RPMI8226 (cell line): ENCODE results near the gene KIFC1.

ENCODE experiments used
- DNase-seq: peaks from one replicate; pipeline ENCODE4 v3.0.0-alpha.2; 2015

KIFC1 gene

GRCh38 chr6:33427585-33428223 is 36.1 kb downstream of the KIFC1 start:
- peak; percentile 55 for DNase-seq

DNA sequence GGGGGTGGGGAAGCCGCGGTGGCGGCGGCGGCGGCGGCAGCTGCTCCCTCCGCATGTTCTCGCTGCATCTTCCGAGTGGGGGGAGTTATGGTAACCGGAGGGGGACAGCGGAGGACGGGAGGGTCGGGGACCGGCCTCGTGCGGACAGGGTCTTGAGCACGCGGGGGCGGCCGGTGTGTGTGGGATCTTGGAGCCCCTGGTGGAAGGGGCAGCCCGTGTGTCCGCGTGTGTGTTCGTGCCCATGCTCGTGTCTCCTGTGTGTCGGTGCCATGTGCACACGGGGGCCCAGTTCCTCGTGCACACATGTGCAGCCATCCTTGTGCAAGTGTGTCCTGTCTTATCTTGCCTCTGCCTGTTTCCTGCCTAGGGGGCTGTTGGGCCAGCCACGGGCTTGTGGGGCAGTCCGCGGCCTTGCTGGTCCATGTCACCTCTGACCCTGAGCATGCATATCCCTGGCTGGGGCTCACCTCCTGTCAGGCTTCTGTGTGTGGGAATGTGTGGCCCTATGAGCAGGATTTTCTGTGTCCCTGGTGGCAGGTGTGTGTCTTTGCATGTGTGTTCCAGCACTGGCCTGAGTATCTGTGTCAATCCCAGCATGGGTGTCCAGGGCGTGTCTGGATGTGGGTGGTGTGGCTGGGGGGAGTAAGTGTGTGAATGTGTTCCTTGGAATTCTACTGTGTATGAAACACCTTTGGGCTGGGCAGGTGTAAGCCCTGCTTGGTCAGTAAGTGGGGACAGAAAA is 36.8 kb downstream of the KIFC1 start:
- peak; percentile 77 for DNase-seq

- no peak for DNase-seq
Measured at GRCh38 chr6:33428966-33429749, 37.5 kb downstream of the KIFC1 start.

- DNase-seq: no peak
Measured at GRCh38 chr6:33429750-33430052, 38.1 kb downstream of the KIFC1 start.

DNA sequence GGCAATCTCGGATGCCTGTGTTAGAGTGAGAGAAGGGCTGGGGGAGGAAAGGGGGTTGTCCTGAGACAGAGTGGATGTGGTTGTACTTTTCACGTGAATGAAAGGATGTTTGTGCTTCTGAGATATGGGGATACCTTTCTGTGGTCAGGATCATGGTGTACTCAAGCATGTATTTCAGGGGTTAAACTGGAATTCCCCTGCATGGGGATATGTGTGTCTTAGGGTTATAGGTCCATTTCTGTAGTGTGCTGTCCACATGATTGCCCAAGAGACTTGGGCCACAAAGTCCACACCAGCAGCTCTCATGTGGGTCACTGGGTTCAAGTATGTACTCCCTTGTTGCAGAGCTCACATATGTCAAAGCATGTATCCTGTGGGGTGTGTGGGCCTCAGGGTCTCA is 38.7 kb downstream of the KIFC1 start:
- DNase-seq: no peak

DNA sequence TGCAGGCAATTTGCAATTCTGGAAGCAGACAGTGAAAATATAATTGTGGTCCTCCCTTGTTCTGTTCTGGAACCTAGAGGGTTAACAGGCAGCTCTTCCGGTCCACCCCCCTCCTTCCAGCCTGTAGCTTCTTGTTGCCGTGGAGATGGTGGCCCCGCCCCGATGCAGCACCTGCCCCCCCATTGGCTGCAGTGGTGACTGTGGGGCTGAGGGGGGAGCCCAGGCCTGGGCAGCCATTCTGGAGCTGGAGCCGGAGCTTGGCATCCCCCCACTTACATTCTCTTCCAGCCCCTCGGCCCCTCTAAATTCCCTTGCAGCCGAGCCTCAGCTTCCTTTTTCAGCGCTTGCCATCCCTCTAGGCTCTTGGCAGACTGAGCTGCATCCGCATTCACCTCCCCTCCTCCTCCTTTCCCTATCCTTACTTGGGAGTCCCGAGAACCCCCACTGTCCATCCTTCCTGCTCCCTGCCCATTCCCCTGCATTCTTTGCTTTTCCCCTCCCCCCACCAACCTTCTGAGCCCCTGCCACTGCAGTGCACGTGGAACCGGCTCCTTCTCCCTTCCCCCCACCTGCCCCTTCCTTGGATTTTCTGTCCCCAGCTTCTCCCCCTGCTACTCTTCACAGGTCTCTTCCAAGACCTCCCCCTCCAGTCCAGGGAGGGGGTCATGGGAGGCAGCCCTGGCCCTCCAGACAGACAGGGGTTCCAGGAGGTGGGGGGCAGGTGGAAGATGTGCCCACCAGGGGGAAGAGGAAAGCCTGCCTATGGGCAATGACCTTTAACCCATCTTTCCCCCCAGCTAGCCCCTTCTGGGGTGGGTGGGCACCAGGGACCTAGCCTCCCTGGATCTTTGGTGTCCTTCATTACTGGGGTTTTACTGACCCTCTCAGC is 39.6 kb downstream of the KIFC1 start:
- peak; percentile 50 for DNase-seq

DNA sequence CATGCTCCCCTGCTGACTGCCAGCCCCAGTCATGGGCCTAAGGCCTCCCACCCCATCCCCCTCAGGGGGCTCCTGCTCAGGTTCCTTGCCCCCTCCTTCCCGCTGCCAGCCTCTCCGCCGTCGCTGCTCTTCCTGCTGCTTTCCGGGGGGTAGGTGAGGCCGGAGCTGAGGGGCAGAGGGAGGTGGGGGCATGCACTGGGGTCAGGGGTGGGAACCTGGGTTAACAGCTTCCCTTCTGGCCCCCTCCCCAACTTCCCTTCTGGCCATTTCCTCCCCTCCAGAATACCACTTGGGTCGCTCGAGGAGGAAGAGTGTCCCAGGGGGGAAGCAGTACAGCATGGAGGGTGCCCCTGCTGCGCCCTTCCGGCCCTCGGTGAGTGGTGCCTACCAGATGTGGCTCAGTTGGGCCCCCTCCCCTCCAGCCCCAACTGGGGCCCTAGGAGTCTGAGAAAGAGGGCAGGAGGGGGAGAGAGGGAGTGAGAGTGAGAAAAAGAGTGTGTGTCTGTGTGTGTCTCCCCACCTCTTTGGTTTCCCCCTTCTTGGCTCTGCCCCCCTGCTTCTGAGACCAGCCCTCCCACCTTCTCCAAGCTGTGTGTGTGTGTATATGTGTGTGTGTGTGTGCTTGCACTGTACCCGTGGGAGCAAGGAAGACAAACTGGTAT is 40.4 kb downstream of the KIFC1 start:
- no peak for DNase-seq

DNA sequence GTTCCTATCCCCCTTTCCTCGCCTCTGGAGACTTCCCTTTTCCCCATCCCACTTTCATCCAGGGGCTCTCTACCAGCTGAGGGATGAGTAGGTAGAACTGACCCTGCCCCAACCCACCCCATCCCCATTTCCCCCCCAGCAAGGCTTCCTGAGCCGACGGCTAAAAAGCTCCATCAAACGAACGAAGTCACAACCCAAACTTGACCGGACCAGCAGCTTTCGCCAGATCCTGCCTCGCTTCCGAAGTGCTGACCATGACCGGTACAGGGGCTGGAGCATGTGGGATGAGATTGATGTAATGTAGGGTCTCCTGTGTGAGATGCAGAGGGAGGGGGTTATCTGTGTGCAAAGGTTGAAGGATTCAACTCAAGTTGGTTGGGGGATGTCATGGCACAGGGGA is 40.9 kb downstream of the KIFC1 start:
- no peak for DNase-seq

DNA sequence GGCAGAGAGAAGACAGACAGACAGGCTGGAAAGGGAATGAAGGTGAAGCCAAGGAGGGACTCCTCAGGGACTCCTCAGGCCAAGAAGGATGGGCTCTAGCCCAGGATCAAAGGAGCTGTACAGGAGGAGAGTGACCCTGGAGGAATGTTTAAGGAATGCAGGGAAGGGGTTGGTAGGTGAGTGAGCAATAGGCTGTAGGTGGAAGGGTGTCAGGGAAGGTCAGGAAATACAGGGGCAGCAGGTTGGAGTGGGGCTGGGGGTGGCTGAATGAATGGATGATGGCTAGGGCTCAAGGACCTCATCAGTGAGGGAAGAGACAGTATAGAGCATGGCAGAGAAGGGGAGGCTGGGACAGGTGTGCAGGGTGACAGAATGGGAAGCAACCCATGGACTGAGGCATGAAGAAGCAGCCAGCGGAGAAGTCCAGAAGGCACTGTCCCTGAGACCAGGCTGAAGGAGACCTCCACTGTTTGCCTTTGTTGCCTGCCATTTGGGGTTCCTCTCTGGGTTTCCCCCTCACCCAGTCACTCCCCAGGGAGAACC is 41.4 kb downstream of the KIFC1 start:
- DNase-seq: no peak

DNA sequence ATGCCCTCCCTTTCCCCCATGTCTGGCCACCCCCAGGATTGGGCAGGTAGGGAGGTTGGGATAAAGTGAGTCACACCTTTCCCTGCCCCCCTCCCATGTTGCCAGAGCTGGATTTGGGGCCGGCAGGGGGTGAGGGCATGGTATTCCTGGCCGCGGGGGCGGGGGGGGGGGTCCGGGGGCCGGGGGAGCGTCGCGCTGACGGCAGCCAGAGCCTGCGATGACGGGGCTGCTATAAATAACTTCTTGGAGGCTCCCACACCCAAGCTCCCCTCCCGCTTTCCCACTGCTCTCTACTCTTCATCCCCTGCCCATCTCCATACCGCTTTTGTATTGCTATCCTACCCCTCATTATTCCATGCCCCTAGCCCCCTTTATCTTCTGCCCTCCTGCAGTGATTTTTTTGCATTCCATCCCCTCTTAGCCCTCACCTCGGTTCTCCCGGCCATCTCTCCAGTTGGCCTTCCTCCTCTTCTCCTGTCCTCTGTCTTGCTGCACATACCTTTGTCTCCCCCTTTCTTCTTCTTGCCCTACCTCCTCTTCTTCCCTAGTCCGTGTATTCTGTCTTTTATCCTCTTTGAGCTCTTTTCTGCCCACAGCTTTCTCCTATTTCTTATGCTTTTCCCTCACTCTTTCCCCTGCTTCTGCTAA is 42.0 kb downstream of the KIFC1 start:
- DNase-seq: no peak

GRCh38 chr6:33434961-33435360 is 43.3 kb downstream of the KIFC1 start:
- DNase-seq: no peak

DNA sequence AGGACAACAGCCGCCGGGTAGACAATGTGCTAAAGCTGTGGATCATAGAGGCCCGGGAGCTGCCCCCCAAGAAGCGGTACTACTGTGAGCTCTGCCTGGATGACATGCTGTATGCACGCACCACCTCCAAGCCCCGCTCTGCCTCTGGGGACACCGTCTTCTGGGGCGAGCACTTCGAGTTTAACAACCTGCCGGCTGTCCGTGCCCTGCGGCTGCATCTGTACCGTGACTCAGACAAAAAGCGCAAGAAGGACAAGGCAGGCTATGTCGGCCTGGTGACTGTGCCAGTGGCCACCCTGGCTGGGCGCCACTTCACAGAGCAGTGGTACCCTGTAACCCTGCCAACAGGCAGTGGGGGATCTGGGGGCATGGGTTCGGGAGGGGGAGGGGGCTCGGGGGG is 46.0 kb downstream of the KIFC1 start:
- no peak for DNase-seq

DNA sequence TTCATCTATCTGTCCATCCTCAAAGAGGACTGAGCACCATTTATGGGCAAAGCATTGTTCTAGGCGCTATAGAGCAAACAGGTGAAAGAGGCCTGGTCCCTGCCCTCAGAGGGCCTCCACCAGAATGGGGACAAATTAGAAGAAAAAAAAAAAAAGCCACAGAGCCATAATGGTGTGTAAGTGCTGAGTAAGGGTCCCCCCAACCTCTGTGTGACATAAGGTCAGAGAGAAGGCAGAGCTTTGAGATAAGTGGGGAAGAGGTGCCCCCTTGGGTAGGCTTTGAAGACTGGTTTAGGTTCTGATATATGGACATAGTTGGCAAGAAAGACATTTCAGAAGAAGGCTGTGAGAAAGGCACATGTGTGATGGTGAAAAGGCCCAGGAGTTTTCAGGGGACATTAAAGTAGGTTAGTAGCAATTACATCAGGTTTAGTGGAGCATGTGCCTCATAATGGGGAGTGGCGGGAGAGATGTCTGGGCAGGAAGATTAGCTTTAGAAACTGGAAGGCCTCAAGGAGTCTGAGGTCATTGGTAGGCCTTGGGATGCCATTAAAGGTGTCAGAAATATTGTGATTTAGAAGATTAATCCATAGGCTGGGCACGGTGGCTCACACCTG is 47.5 kb downstream of the KIFC1 start:
- no peak for DNase-seq

- DNase-seq: no peak
Measured at GRCh38 chr6:33439956-33440648, 48.5 kb downstream of the KIFC1 start.

DNA sequence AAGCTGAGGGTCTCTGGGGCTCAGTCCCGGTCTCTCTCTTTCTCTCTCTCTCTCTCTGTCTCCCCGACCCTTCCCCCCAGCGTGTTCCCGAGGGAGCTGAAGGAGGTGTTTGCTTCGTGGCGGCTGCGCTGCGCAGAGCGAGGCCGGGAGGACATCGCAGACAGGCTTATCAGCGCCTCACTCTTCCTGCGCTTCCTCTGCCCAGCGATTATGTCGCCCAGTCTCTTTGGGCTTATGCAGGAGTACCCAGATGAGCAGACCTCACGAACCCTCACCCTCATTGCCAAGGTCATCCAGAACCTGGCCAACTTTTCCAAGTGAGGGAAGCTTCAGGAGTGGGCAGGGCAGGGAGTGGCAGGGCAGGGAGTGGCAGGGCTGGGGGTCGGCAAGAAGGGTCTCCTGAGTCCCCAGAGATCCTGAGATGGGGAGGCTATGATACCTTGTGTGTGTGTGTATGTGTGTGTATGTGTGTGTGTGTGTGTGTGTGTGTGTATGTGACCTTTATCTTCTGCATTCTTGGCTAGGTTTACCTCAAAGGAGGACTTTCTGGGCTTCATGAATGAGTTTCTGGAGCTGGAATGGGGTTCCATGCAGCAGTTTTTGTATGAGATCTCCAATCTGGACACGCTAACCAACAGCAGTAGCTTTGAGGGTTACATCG is 49.2 kb downstream of the KIFC1 start:
- no peak for DNase-seq

DNA sequence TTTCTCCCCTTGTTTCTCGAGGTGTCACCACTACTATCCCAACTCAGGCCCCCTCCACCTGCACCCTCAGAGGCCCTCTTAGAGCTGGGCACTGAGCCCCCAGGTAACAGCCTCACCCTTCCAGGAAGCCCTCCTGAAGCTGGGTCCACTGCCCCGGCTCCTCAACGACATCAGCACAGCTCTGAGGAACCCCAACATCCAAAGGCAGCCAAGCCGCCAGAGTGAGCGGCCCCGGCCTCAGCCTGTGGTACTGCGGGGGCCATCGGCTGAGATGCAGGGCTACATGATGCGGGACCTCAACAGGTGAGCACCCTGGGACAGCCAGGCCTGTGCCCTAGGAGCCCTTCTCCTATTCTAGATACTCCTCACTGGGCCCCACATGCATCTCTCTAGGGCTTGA is 49.8 kb downstream of the KIFC1 start:
- no peak for DNase-seq

DNA sequence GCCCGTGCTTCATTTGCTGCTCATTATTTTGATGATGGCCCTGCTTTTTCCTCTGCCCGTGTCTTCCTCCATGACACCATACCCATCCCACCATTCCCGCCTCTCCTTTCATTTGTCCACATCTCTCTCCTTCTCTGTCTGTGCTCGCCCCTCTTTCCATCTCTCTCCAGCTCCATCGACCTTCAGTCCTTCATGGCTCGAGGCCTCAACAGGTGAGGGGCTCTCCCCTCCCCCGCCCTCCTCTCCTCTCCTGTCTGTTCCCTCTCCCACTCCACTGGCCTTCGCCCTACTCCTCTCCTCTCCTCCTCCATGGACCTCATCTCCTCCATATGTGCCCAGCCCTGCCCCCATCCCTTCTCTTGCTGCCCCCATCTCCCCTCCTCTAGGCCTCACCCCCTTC is 50.7 kb downstream of the KIFC1 start:
- DNase-seq: no peak

GRCh38 chr6:33443025-33443424 is 51.4 kb downstream of the KIFC1 start:
- no peak for DNase-seq

- no peak for DNase-seq
Measured at GRCh38 chr6:33443619-33444504, 52.2 kb downstream of the KIFC1 start.
